DMS79 treated with DMSO at 0.1 percent for 48 hours (cell line): Measurements from ENCODE around the gene NALF2.

Experiments
- DNase-seq: peaks from one replicate; lab custom pipeline; 2025; lab: John Stamatoyannopoulos, UW

NALF2 gene

GRCh38 chrX:69503782-69504625 lies at the start of gene NALF2:
TSS of gene NALF2 (plus strand) at chrX:69504326. CDS start at chrX:69505283, 957 bp downstream.
- peak; percentile 56 for DNase-seq

- DNase-seq = no peak
Observed at GRCh38 chrX:69457756-69458155, 46.4 kb upstream of the NALF2 start.

DNA sequence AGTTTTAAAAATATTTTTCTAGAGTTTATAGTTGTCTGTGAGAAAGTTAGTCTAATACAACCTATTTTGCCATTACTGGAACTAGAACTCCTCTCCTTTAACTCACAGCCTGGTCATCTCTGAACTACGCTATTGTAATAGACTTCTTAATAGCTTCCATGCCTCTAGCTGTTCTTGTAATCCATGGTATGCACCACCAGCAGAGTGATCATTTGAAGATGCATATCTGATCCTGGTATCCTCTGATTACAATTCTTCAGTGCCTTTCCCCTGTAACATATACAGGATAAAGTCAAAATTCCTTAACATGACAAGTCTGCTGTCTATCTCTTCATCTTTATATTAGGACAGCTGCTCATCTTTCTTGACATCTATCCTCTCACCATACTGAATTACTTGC lies 37.6 kb upstream of the NALF2 start:
- no peak for DNase-seq

- no peak for DNase-seq
Observed at GRCh38 chrX:69469975-69470374, 34.2 kb upstream of the NALF2 start.

DNA sequence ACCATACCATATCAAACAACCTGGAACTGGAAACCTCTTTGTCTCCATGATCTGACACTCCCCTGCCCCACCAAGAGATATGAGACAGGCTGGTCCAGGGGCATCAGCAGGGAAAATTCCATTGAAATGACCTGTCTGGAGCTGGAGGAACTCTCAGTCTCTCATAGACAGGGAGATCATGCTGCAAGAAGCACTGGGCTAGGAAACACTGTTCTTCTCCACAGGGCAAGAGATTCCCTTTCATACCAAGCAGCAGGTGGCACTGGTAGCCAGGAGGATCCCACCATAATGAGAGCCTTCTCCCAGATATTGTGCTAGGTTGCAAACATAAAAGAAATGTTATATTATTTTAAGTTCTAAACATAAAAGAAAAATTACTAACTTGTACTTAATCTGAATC lies 14.5 kb upstream of the NALF2 start:
- DNase-seq = no peak

- DNase-seq = peak; percentile 3
Observed at GRCh38 chrX:69493193-69493592, 10.9 kb upstream of the NALF2 start.

- DNase-seq = no peak
Observed at GRCh38 chrX:69493766-69494165, 10.4 kb upstream of the NALF2 start.

GRCh38 chrX:69496183-69496582 lies 7.9 kb upstream of the NALF2 start:
- no peak for DNase-seq

- DNase-seq = peak; percentile 20
Observed at GRCh38 chrX:69501429-69501828, 2.7 kb upstream of the NALF2 start.

- peak; percentile 52 for DNase-seq
Observed at GRCh38 chrX:69503228-69503781, 821 bp upstream of the NALF2 start.

- no peak for DNase-seq
Observed at GRCh38 chrX:69504626-69505612, 793 bp downstream of the NALF2 start.

GRCh38 chrX:69505772-69506616 lies 1.9 kb downstream of the NALF2 start:
- DNase-seq = no peak

DNA sequence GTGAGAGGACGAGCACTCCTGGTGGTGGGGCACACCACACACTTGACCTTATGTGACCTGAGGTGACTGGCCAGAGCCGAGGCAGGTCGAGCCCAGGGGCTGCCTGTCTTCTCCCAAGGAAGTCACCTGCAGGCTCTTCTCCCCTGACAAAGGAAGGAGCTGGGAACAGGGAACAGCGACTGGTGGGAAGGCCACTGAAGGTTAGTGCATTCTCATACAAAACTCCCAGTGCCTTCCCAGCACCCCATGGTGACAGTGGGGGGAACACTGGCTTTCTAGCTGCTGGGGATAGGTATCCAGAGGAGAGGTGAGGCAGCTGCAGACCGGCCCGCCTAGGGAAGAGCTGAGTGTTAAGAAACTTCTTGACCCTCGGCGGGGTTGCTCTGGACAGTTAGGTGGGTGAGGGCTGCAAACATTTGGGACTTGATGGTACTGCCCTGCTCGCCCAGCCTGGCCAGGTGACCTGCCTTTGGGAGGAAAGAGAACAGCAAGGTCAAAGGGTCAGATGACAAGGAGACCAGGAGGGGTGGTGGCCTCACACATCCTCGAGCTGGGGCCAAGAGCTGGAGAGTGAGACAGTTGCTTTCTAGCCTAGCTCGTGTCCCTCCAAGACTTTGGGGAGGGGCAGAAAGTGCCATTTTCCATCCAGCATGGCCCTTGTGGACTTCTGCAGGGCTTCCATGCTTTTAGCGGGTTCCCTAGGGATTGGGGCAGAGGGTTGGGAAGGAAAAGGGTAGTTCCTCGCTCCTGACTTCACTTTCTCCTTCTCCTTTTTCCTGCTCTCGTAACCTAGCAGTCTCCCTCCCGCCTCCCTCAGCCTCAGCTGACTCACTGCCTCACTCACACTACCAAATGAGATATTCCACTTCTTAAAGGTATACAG lies 2.7 kb downstream of the NALF2 start:
- DNase-seq = no peak

DNA sequence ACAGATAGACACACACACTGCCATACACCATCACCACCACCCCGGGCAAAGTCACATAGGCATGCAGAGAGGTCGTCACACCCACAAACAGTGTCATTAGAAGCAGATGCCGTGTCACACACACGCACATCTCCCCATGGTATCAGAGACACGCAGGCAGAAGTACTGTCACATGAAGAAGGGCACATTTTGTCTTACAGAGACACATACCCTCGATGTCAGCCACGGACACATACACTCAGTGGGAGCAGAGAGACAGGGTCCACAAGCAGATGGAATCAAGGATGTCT lies 3.3 kb downstream of the NALF2 start:
- no peak for DNase-seq

GRCh38 chrX:69508610-69509009 lies 4.5 kb downstream of the NALF2 start:
- DNase-seq = no peak

- peak; percentile 2 for DNase-seq
Observed at GRCh38 chrX:69510137-69510715, 6.1 kb downstream of the NALF2 start.

DNA sequence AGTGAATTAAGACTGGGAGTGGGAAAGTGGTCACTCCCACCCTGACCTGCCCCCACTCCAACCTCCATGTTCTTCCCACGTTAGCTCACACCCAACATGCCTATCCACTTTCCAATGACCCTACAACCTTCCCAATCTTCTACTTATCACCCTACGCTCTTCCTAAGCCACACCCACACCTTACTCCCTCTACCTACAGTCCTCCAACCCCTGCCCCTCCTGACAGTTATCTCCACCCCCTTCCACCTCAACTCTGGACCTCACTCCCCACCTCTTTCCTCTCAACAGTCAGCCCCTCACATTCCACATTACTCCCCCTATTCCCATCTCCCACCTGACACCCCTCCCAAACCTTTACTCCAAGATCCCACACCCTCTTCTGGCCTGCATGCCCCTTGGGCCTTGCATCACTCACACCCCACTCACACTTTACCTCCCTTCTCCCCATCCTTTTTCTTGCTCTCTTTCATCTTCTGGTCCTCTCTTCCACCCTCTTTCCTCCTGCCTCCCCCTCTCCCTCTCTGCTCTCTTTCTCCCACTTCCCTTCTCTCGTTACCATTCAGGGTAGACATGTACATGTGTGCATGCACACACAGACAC lies 6.9 kb downstream of the NALF2 start:
- DNase-seq = no peak

GRCh38 chrX:69522052-69522451 lies 17.9 kb downstream of the NALF2 start:
- no peak for DNase-seq

GRCh38 chrX:69523314-69523713 lies 19.2 kb downstream of the NALF2 start:
- peak; percentile 66 for DNase-seq

DNA sequence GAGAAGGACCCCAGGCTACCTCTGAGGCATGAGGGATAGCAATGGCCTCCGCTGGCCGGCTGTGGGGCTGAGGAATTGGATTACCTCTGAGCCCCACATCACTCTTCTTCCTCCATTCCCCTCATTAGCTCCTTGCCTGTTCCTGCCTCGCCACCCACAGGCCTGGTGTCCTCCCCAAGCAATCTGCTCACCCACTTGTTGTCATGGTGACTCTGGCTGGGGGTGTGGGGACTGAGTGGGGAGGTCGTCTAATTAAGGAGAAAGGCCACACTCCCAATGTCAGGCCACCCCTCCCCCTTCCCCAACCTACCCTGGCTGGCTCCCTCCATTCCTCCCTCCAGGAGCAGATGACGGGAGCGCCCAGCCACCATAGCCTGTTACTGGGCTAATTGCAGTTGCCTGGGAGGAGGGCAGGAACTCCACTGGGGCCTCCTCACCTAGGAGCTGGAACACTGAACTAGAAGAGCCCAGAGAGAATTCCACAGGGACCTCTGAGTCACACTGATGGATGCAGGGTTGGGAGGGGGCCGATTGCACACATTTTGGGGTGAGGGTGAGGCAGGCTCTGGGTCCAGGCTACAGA lies 20.7 kb downstream of the NALF2 start:
- no peak for DNase-seq
